IgD-negative memory B cell (primary cell): ENCODE data around the gene CD209. TPM values are rescaled to one million over a fixed set of nuclear protein-coding genes. Genes with fewer than 3 reads are reported as not detected.
A peak's percentile ranks its signal among the peaks of the same experiment; 100 is the strongest.
"Not testable (repeated sequence)": the region's sequence is repeated elsewhere in the genome, so short reads cannot be mapped to it uniquely, and the experiment has no call there.

Experiments
- H3K27ac Mint-ChIP-seq, 3 donors: one replicate each; pipeline ENCODE4 v1.8.0; 2020 to 2022; ENCODE audit warnings: mild to moderate bottlenecking in 3 of 3, mixed read lengths in 3 of 3, moderate library complexity in 1 of 3
- H3K27me3 Mint-ChIP-seq: one replicate; pipeline ENCODE4 v1.8.0; 2021; ENCODE audit warnings: mixed read lengths
- H3K36me3 Mint-ChIP-seq: one replicate; pipeline ENCODE4 v1.8.0; 2020; ENCODE audit warnings: mild to moderate bottlenecking, mixed read lengths
- H3K4me1 Mint-ChIP-seq, 3 donors: one replicate each; pipeline ENCODE4 v1.8.0; 2020 to 2022; ENCODE audit warnings: mixed read lengths in 3 of 3, mild to moderate bottlenecking in 1 of 3
- H3K4me3 Mint-ChIP-seq, 4 donors: one replicate each; pipeline ENCODE4 v1.8.0; 2020 to 2022; ENCODE audit warnings: mild to moderate bottlenecking in 4 of 4, mixed read lengths in 4 of 4, moderate library complexity in 3 of 4
- H3K9me3 Mint-ChIP-seq, 3 donors: one replicate each; pipeline ENCODE4 v1.8.0; 2020 to 2021; ENCODE audit warnings: mixed read lengths in 3 of 3, mild to moderate bottlenecking in 1 of 3
- polyA plus RNA-seq: library from polyadenylated mRNA; unstranded; fragments of 300-500 nt; fragmentation: Illumina TruSeq; gene quantifications from one replicate; pipeline ENCODE4 v1.2.3, GENCODE V29; 2021

The CD209 gene
- not detected for polyA plus RNA-seq

GRCh38 chr19:7746903-7747884 is at the start of gene CD209:
Gene CD209, minus strand, starts transcription at chr19:7747534. Its CDS starts 23 bp downstream, at chr19:7747511.
- Mint-ChIP-seq H3K27ac (peak within 1 kb of the TSS in 2 of 3 donors; percentile 31 to 40), H3K27me3 (peaks cover 9% of the 10 kb centered on the region), H3K4me3 (peak within 1 kb of the TSS in 2 of 4 donors; percentile 25 to 78), H3K9me3 (peaks cover 1 to 16% (median 3%) of the 10 kb centered on the region in 3 donors), H3K36me3 (peaks cover 3% of the 10 kb centered on the region), H3K4me1 (peaks cover 26 to 31% (median 28%) of the 10 kb centered on the region in 3 donors)

GRCh38 chr19:7795555-7796161 is 48.3 kb upstream of the CD209 start:
- Mint-ChIP-seq H3K4me3 (peak overlapping the region in 1 of 4 donors; percentile 48), H3K36me3 (peaks cover 3% of the 10 kb centered on the region), H3K9me3 (peaks cover 0 to 3% (median 3%) of the 10 kb centered on the region in 3 donors), H3K27me3 (peaks cover 10% of the 10 kb centered on the region), H3K4me1 (peaks cover 0 to 20% (median 8%) of the 10 kb centered on the region in 3 donors), H3K27ac (no peak overlapping the region)

GRCh38 chr19:7793493-7793892 is 46.2 kb upstream of the CD209 start:
- Mint-ChIP-seq H3K27ac (peak overlapping the region in 1 of 3 donors; percentile 34), H3K9me3 (peaks cover 0 to 3% (median 3%) of the 10 kb centered on the region in 3 donors), H3K4me1 (peaks cover 3 to 7% (median 5%) of the 10 kb centered on the region in 3 donors), H3K27me3 (peaks cover 6% of the 10 kb centered on the region), H3K36me3 (peaks cover 3% of the 10 kb centered on the region), H3K4me3 (no peak overlapping the region)

- H3K4me1 Mint-ChIP-seq, H3K36me3 Mint-ChIP-seq, H3K9me3 Mint-ChIP-seq, H3K27me3 Mint-ChIP-seq: not testable (repeated sequence)
- Mint-ChIP-seq H3K4me3 (peak overlapping the region in 1 of 4 donors; percentile 77), H3K27ac (peak overlapping the region in 1 of 3 donors; percentile 68)
Measured at GRCh38 chr19:7792701-7793100, 45.4 kb upstream of the CD209 start.

- peaks cover 3 to 5% (median 5%) of the 10 kb centered on the region in 3 donors for H3K4me1 Mint-ChIP-seq
- peaks cover 3% of the 10 kb centered on the region for H3K36me3 Mint-ChIP-seq
- H3K27me3 Mint-ChIP-seq: peaks cover 12% of the 10 kb centered on the region
- H3K4me3 Mint-ChIP-seq: peak overlapping the region in 1 of 4 donors; percentile 57
- H3K27ac Mint-ChIP-seq: peak overlapping the region in 1 of 3 donors; percentile 68
- H3K9me3 Mint-ChIP-seq: peaks cover 0 to 3% (median 3%) of the 10 kb centered on the region in 3 donors
Measured at GRCh38 chr19:7792281-7792680, 44.9 kb upstream of the CD209 start.

- peak overlapping the region in 1 of 4 donors; percentile 55 for H3K4me3 Mint-ChIP-seq
- H3K9me3 Mint-ChIP-seq: peaks cover 0 to 3% (median 3%) of the 10 kb centered on the region in 3 donors
- H3K27ac Mint-ChIP-seq: no peak overlapping the region
- H3K27me3 Mint-ChIP-seq: peaks cover 13% of the 10 kb centered on the region
- H3K36me3 Mint-ChIP-seq: peaks cover 3% of the 10 kb centered on the region
- H3K4me1 Mint-ChIP-seq: peaks cover 3 to 5% (median 4%) of the 10 kb centered on the region in 3 donors
Measured at GRCh38 chr19:7790416-7790815, 43.1 kb upstream of the CD209 start.

- H3K36me3 Mint-ChIP-seq: peaks cover 3% of the 10 kb centered on the region
- H3K4me3 Mint-ChIP-seq: peak overlapping the region in 3 of 4 donors; percentile 71 to 85 (median 74)
- H3K27ac Mint-ChIP-seq: peak overlapping the region in 1 of 3 donors; percentile 62
- H3K4me1 Mint-ChIP-seq: peaks cover 3 to 5% (median 4%) of the 10 kb centered on the region in 3 donors
- H3K27me3 Mint-ChIP-seq: peaks cover 13% of the 10 kb centered on the region
- H3K9me3 Mint-ChIP-seq: peaks cover 0 to 3% (median 3%) of the 10 kb centered on the region in 3 donors
Measured at GRCh38 chr19:7789447-7789846, 42.1 kb upstream of the CD209 start.

GRCh38 chr19:7788933-7789323 is 41.6 kb upstream of the CD209 start:
- H3K9me3 Mint-ChIP-seq: peaks cover 0 to 3% (median 0%) of the 10 kb centered on the region in 3 donors
- H3K27me3 Mint-ChIP-seq: peaks cover 13% of the 10 kb centered on the region
- H3K27ac Mint-ChIP-seq: peak overlapping the region in 1 of 3 donors; percentile 62
- peaks cover 3% of the 10 kb centered on the region for H3K36me3 Mint-ChIP-seq
- H3K4me3 Mint-ChIP-seq: peak overlapping the region in 3 of 4 donors; percentile 71 to 85 (median 74)
- H3K4me1 Mint-ChIP-seq: peaks cover 3 to 5% (median 4%) of the 10 kb centered on the region in 3 donors

- peaks cover 3 to 7% (median 4%) of the 10 kb centered on the region in 3 donors for H3K4me1 Mint-ChIP-seq
- peaks cover 3% of the 10 kb centered on the region for H3K36me3 Mint-ChIP-seq
- H3K27me3 Mint-ChIP-seq: peaks cover 19% of the 10 kb centered on the region
- H3K9me3 Mint-ChIP-seq: peaks cover 0 to 3% (median 0%) of the 10 kb centered on the region in 3 donors
- peak overlapping the region in 1 of 3 donors; percentile 62 for H3K27ac Mint-ChIP-seq
- peak overlapping the region in 2 of 4 donors; percentile 16 to 27 for H3K4me3 Mint-ChIP-seq
Measured at GRCh38 chr19:7788178-7788932, 41.0 kb upstream of the CD209 start.

GRCh38 chr19:7787602-7788177 is 40.4 kb upstream of the CD209 start:
- Mint-ChIP-seq H3K4me3 (peak overlapping the region in 2 of 4 donors; percentile 20 to 72), H3K27me3 (peaks cover 24% of the 10 kb centered on the region), H3K4me1 (peaks cover 3 to 7% (median 4%) of the 10 kb centered on the region in 3 donors), H3K36me3 (peaks cover 3% of the 10 kb centered on the region), H3K27ac (peak overlapping the region in 1 of 3 donors; percentile 31), H3K9me3 (peaks cover 0 to under 1% (median 0%) of the 10 kb centered on the region in 3 donors)

- peak overlapping the region in 2 of 4 donors; percentile 20 to 72 for H3K4me3 Mint-ChIP-seq
- peaks cover 1 to 6% (median 3%) of the 10 kb centered on the region in 3 donors for H3K4me1 Mint-ChIP-seq
- H3K36me3 Mint-ChIP-seq: peaks cover 1% of the 10 kb centered on the region
- peaks cover 25% of the 10 kb centered on the region for H3K27me3 Mint-ChIP-seq
- H3K27ac Mint-ChIP-seq: no peak overlapping the region
- no peaks in the 10 kb centered on the region for H3K9me3 Mint-ChIP-seq
Measured at GRCh38 chr19:7787141-7787540, 39.8 kb upstream of the CD209 start.

- Mint-ChIP-seq H3K27ac (no peak overlapping the region), H3K27me3 (peaks cover 30% of the 10 kb centered on the region), H3K36me3 (no peaks in the 10 kb centered on the region), H3K9me3 (no peaks in the 10 kb centered on the region), H3K4me1 (peaks cover 0 to 6% (median 3%) of the 10 kb centered on the region in 3 donors), H3K4me3 (no peak overlapping the region)
Measured at GRCh38 chr19:7784856-7785255, 37.5 kb upstream of the CD209 start.

- peaks cover 24% of the 10 kb centered on the region for H3K27me3 Mint-ChIP-seq
- no peak overlapping the region for H3K27ac Mint-ChIP-seq
- H3K4me1 Mint-ChIP-seq: peaks cover 0 to 2% (median 0%) of the 10 kb centered on the region in 3 donors
- no peak overlapping the region for H3K4me3 Mint-ChIP-seq
- no peaks in the 10 kb centered on the region for H3K9me3 Mint-ChIP-seq
- no peaks in the 10 kb centered on the region for H3K36me3 Mint-ChIP-seq
Measured at GRCh38 chr19:7783991-7784423, 36.7 kb upstream of the CD209 start.

- Mint-ChIP-seq H3K27ac (no peak overlapping the region), H3K9me3 (no peaks in the 10 kb centered on the region), H3K27me3 (peaks cover 16% of the 10 kb centered on the region), H3K36me3 (no peaks in the 10 kb centered on the region), H3K4me1 (peaks cover 2 to 9% (median 5%) of the 10 kb centered on the region in 3 donors), H3K4me3 (no peak overlapping the region)
Measured at GRCh38 chr19:7781157-7781556, 33.8 kb upstream of the CD209 start.
